ENCODE results near the gene GATA1. TPM values are rescaled to one million over a fixed set of nuclear protein-coding genes. Genes with fewer than 3 reads are reported as not detected.

Gene GATA1
- total RNA-seq, 4 donors from 2014 or later: not detected

DNA sequence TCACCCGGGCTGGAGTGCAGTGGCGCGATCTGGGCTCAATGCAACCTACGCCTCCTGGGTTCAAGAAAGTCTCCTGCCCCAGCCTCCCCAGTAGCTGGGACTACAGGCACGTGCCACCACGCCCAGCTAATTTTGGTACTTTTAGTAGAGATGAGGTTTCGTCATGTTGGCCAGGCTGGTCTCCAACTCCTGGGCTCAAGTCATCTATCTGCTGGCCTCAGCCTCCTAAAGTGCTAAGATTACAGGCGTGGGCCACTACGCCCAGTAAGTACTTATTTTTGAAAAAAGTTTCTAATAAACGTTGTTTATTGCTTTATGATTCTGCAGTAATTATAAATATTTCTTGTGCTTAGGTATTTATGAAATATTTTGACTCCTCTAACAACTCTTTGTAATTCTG is 53.3 kb downstream of the GATA1 start:
- Histone ChIP-seq H3K27ac (no peak overlapping the region), H3K4me3 (replicated peaks in 1 of 3) (no peak overlapping the region), H3K9me3 (no peaks in the 10 kb centered on the region), H3K27me3 (no peaks in the 10 kb centered on the region), H3K36me3 (no peaks in the 10 kb centered on the region), H3K4me1 (peaks cover 0 to 5% of the 10 kb centered on the region in 2 donors)
- TF ChIP-seq, protein P1, sequence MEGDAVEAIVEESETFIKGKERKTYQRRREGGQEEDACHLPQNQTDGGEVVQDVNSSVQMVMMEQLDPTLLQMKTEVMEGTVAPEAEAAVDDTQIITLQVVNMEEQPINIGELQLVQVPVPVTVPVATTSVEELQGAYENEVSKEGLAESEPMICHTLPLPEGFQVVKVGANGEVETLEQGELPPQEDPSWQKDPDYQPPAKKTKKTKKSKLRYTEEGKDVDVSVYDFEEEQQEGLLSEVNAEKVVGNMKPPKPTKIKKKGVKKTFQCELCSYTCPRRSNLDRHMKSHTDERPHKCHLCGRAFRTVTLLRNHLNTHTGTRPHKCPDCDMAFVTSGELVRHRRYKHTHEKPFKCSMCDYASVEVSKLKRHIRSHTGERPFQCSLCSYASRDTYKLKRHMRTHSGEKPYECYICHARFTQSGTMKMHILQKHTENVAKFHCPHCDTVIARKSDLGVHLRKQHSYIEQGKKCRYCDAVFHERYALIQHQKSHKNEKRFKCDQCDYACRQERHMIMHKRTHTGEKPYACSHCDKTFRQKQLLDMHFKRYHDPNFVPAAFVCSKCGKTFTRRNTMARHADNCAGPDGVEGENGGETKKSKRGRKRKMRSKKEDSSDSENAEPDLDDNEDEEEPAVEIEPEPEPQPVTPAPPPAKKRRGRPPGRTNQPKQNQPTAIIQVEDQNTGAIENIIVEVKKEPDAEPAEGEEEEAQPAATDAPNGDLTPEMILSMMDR (IDR thresholded peaks at IDR 0.05): no peak
- no peak for TF ChIP-seq POLR2A (IDR thresholded peaks at IDR 0.05)
- intact Hi-C loops (cut with DNase I): no loop called here
- DNase-seq: no peak
- 90% methylated on average over 10 of the region's 10 CpGs for WGBS, 2 donors

Small RNAs within 50 kb of the gene (small RNA-seq; reads per million reads assigned to genes)
- gene RNU6-29P: not detected

Other genes starting within 250 kb of the GATA1 start
- gene TBC1D25, start 246.9 kb upstream of the GATA1 start, total RNA-seq: 10 to 100 TPM in 3 of 4 donors, 1 to 10 TPM in 1; 9.4 to 16.5 (median 12.2) TPM
- 100 to 1,000 TPM; 122 to 250 (median 177) TPM for gene RBM3, start 212.1 kb upstream of the GATA1 start, total RNA-seq
- 100 to 1,000 TPM; 134 to 181 (median 171) TPM for gene WDR13, start 189.1 kb upstream of the GATA1 start, total RNA-seq
- 1 to 10 TPM; 1.4 to 4.8 (median 3.3) TPM for gene WAS, start 102.8 kb upstream of the GATA1 start, total RNA-seq
- gene SUV39H1, start 89.9 kb upstream of the GATA1 start, total RNA-seq: 1 to 10 TPM; 2.7 to 8.6 (median 7.1) TPM
- 1 to 10 TPM in 2 of 4 donors, not detected in 2; 1.2 to 3.3 TPM for gene GLOD5, start 24.8 kb upstream of the GATA1 start, total RNA-seq
- 100 to 1,000 TPM in 1 of 4 donors, 10 to 100 TPM in 3; 80.4 to 124 (median 90.5) TPM for gene HDAC6, start 15.5 kb downstream of the GATA1 start, total RNA-seq
- gene ERAS, start 39.9 kb downstream of the GATA1 start, total RNA-seq: not detected
- 1 to 10 TPM; 1.5 to 4.0 (median 3.4) TPM for gene PCSK1N, start 49.0 kb downstream of the GATA1 start, total RNA-seq
- 10 to 100 TPM; 34.3 to 53.1 (median 41.2) TPM for gene TIMM17B, start 111.2 kb downstream of the GATA1 start, total RNA-seq
- 10 to 100 TPM; 52.4 to 76.2 (median 57.2) TPM for gene PQBP1, start 111.3 kb downstream of the GATA1 start, total RNA-seq
- gene SLC35A2, start 125.1 kb downstream of the GATA1 start, total RNA-seq: 10 to 100 TPM; 26.9 to 47.8 (median 32.3) TPM
- gene PIM2, start 132.4 kb downstream of the GATA1 start, total RNA-seq: 10 to 100 TPM in 1 of 4 donors, 1 to 10 TPM in 3; 4.8 to 12.1 (median 5.9) TPM
- 10 to 100 TPM; 33.9 to 52.4 (median 43.3) TPM for gene OTUD5, start 171.0 kb downstream of the GATA1 start, total RNA-seq
- gene KCND1, start 185.3 kb downstream of the GATA1 start, total RNA-seq: 1 to 10 TPM in 3 of 4 donors, under 1 TPM in 1; 0.54 to 1.6 (median 1.1) TPM
- gene GRIPAP1, start 215.7 kb downstream of the GATA1 start, total RNA-seq: 10 to 100 TPM; 30.6 to 33.9 (median 33.4) TPM